ENCODE measurements around the gene ADIRF. TPM values are rescaled to one million over a fixed set of nuclear protein-coding genes. Genes with fewer than 3 reads are reported as not detected.

The ADIRF gene
- total and polyA plus RNA-seq, 9 of the 15 experiments (the other 6 are each of a cell fraction or from before 2014, with no cell fraction given): 0.08 TPM; not detected in 8

GRCh38 chr10:86961481-86962091 is 6.7 kb upstream of the ADIRF start (continued):
- TF ChIP-seq, protein P1, sequence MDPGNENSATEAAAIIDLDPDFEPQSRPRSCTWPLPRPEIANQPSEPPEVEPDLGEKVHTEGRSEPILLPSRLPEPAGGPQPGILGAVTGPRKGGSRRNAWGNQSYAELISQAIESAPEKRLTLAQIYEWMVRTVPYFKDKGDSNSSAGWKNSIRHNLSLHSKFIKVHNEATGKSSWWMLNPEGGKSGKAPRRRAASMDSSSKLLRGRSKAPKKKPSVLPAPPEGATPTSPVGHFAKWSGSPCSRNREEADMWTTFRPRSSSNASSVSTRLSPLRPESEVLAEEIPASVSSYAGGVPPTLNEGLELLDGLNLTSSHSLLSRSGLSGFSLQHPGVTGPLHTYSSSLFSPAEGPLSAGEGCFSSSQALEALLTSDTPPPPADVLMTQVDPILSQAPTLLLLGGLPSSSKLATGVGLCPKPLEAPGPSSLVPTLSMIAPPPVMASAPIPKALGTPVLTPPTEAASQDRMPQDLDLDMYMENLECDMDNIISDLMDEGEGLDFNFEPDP (CRISPR knock-in tag; IDR thresholded peaks at IDR 0.05): no peak
- no peak for TF ChIP-seq CBFA2T2 (conservative IDR thresholded peaks at IDR 0.05)
- TF ChIP-seq NCOR1 (IDR thresholded peaks at IDR 0.05): no peak
- TF ChIP-seq, protein P2, sequence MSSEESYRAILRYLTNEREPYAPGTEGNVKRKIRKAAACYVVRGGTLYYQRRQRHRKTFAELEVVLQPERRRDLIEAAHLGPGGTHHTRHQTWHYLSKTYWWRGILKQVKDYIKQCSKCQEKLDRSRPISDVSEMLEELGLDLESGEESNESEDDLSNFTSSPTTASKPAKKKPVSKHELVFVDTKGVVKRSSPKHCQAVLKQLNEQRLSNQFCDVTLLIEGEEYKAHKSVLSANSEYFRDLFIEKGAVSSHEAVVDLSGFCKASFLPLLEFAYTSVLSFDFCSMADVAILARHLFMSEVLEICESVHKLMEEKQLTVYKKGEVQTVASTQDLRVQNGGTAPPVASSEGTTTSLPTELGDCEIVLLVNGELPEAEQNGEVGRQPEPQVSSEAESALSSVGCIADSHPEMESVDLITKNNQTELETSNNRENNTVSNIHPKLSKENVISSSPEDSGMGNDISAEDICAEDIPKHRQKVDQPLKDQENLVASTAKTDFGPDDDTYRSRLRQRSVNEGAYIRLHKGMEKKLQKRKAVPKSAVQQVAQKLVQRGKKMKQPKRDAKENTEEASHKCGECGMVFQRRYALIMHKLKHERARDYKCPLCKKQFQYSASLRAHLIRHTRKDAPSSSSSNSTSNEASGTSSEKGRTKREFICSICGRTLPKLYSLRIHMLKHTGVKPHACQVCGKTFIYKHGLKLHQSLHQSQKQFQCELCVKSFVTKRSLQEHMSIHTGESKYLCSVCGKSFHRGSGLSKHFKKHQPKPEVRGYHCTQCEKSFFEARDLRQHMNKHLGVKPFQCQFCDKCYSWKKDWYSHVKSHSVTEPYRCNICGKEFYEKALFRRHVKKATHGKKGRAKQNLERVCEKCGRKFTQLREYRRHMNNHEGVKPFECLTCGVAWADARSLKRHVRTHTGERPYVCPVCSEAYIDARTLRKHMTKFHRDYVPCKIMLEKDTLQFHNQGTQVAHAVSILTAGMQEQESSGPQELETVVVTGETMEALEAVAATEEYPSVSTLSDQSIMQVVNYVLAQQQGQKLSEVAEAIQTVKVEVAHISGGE (CRISPR knock-in tag; IDR thresholded peaks at IDR 0.05): no peak
- no peak for TF ChIP-seq BDP1 (IDR thresholded peaks at IDR 0.05; ENCODE audit: insufficient read depth, insufficient read length)
- TF ChIP-seq HDAC1 (IDR thresholded peaks at IDR 0.05): no peak
- no peak for TF ChIP-seq KAT7 (CRISPR knock-in tag; IDR thresholded peaks at IDR 0.05; ENCODE audit: borderline replicate concordance)
- TF ChIP-seq EHMT2 (IDR thresholded peaks at IDR 0.05): no peak
- TF ChIP-seq ZNF431 (CRISPR knock-in tag; IDR thresholded peaks at IDR 0.05): no peak
- no peak for TF ChIP-seq CBX5 (IDR thresholded peaks at IDR 0.05; ENCODE audit: borderline replicate concordance, low read depth)
- no peak for TF ChIP-seq BCLAF1 (IDR thresholded peaks at IDR 0.05; ENCODE audit: borderline replicate concordance in 1 of 2, control insufficient read depth in 1 of 2, low read depth in 2 of 2, low read length in 1 of 2)
- no peak for TF ChIP-seq RAD51 (IDR thresholded peaks at IDR 0.05; ENCODE audit: borderline replicate concordance, low read depth)
- TF ChIP-seq, protein P3, sequence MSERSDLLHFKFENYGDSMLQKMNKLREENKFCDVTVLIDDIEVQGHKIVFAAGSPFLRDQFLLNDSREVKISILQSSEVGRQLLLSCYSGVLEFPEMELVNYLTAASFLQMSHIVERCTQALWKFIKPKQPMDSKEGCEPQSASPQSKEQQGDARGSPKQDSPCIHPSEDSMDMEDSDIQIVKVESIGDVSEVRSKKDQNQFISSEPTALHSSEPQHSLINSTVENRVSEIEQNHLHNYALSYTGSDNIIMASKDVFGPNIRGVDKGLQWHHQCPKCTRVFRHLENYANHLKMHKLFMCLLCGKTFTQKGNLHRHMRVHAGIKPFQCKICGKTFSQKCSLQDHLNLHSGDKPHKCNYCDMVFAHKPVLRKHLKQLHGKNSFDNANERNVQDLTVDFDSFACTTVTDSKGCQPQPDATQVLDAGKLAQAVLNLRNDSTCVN (CRISPR knock-in tag; IDR thresholded peaks at IDR 0.05): no peak

All from K562 (cell line).